HepG2 (cell line): ENCODE data around the gene CCDC178. TPM values are rescaled to one million over a fixed set of nuclear protein-coding genes. Genes with fewer than 3 reads are reported as not detected.

Source experiments
- ATAC-seq: fragments of 200-7000 bp; cut with Tn5 transposase; 3 replicates; pipeline ENCODE4 v1.9.1; 2020; ENCODE audit warnings: mild to moderate bottlenecking, moderate library complexity
- BruUV-seq: library from RNA; stranded (reverse); fragments of 400-500 nt; replicated peaks from 2 replicates; lab custom pipeline; 2021; lab: Mats Ljungman, UMichigan
- CTCF ChIA-PET: fragments of 300-600 bp; formaldehyde crosslinking; extraction: SDS; loops from one replicate; lab custom pipeline; 2021; ENCODE audit warnings: low total read pairs, inconsistent platforms, low intra/inter-chr PET ratio; lab: Yijun Ruan, JAX
- POLR2A ChIA-PET: fragments of 350-600 bp; sonication (Branson Sonifier 250); formaldehyde crosslinking; loops from one replicate; lab custom pipeline; 2020; ENCODE audit warnings: antibody characterized with exemption, inconsistent platforms; lab: Yijun Ruan, JAX
- DNase-seq: peaks from one replicate; pipeline ENCODE4 v3.0.0-alpha.2; 2015; ENCODE audit warnings: low spot score
- FAIRE-seq: peaks from 3 replicates; lab custom pipeline; 2011; peaks lifted over from hg19 to GRCh38; lab: Jason Lieb, UNC
- H2AFZ ChIP-seq: one replicate; pipeline ENCODE4 v1.6.1; 2011; ENCODE audit warnings: low read length, inconsistent platforms
- H3K27ac ChIP-seq: fragments of 300-600 bp; 3 replicates; pipeline ENCODE4 v1.8.0; 2011; ENCODE audit warnings: mixed run types, mild to moderate bottlenecking, mixed read lengths, low read length, inconsistent platforms; ENCODE audit not compliant: insufficient read depth; ENCODE audit errors: extremely low read length
- H3K27me3 ChIP-seq, 2 experiments: fragments of 200-600 bp in 1 of 2; 2 replicates in 1 of 2; 3 replicates in 1 of 2; pipeline versions ENCODE4 v1.6.0 to v1.8.0; 2011; ENCODE audit warnings: low read length in 2 of 2, mild to moderate bottlenecking in 2 of 2, moderate library complexity in 2 of 2, inconsistent platforms in 1 of 2; ENCODE audit not compliant: insufficient read depth in 2 of 2, control insufficient read depth in 1 of 2
- H3K36me3 ChIP-seq, 2 experiments: fragments of 200-600 bp in 1 of 2; replicated peaks in 1 of 2; 2 replicates in 1 of 2; 3 replicates in 1 of 2; pipeline versions ENCODE4 v1.5.1 to v1.8.0; 2011; ENCODE audit warnings: low read length in 2 of 2, inconsistent platforms in 1 of 2; ENCODE audit not compliant: insufficient read depth in 2 of 2, control insufficient read depth in 1 of 2
- H3K4me1 ChIP-seq: 2 replicates; pipeline ENCODE4 v1.5.1; 2012; ENCODE audit warnings: low read length, inconsistent platforms; ENCODE audit not compliant: insufficient read depth
- H3K4me2 ChIP-seq: 2 replicates; pipeline ENCODE4 v1.6.0; 2011; ENCODE audit warnings: low read depth, low read length, inconsistent platforms
- H3K4me3 ChIP-seq, 3 experiments: fragments of 200-600 bp in 1 of 3; sonication (generic), shearing (Covaris generic) in 1 of 3; replicated peaks in 1 of 3; 2 replicates each; pipeline ENCODE4 v1.5.1; 2011 to 2016; ENCODE audit warnings: low read length in 3 of 3, inconsistent platforms in 2 of 3, low read depth in 2 of 3, mild to moderate bottlenecking in 2 of 3, control low read depth in 1 of 3, mixed read lengths in 1 of 3; ENCODE audit not compliant: insufficient read depth in 1 of 3
- H3K79me2 ChIP-seq: one replicate; pipeline ENCODE4 v1.6.1; 2011; ENCODE audit warnings: low read length, inconsistent platforms; ENCODE audit not compliant: insufficient read depth
- H3K9ac ChIP-seq: 2 replicates; pipeline ENCODE4 v1.6.0; 2011; ENCODE audit warnings: mild to moderate bottlenecking, low read depth, low read length, inconsistent platforms; ENCODE audit not compliant: insufficient read depth
- H3K9me3 ChIP-seq: 2 replicates; pipeline ENCODE4 v1.5.1; 2012; ENCODE audit warnings: mild to moderate bottlenecking, low read length
- H4K20me1 ChIP-seq: 2 replicates; pipeline ENCODE4 v1.6.0; 2011; ENCODE audit warnings: inconsistent platforms, mild to moderate bottlenecking, low read length, moderate library complexity; ENCODE audit not compliant: insufficient read depth
- BHLHE40 ChIP-seq: IDR thresholded peaks from 2 replicates; pipeline ENCODE4 v1.6.1; 2011; ENCODE audit warnings: low read length, improper control_type of control experiment
- GRHL1 ChIP-seq: sonication (generic); formaldehyde crosslinking; conservative IDR thresholded peaks from 2 replicates; pipeline ENCODE4 v1.8.0; 2022; ENCODE audit warnings: missing genetic modification reagents
- KDM1A ChIP-seq: IDR thresholded peaks from 2 replicates; pipeline ENCODE4 v1.6.1; 2016; ENCODE audit warnings: missing compliant biosample characterization
- MXI1 ChIP-seq: IDR thresholded peaks from 3 replicates; pipeline ENCODE4 v1.6.1; 2012; ENCODE audit warnings: low read depth, low read length, inconsistent platforms, borderline replicate concordance
- NONO ChIP-seq, 2 experiments: fragments of 450-650 bp in 1 of 2; sonication (generic) in 1 of 2; formaldehyde crosslinking in 1 of 2; IDR thresholded peaks in 1 of 2; conservative IDR thresholded peaks in 1 of 2; 2 replicates each; pipeline versions ENCODE4 v1.6.1 to v1.8.0; 2017 to 2022; ENCODE audit warnings: mild to moderate bottlenecking in 1 of 2, missing genetic modification reagents in 1 of 2, moderate library complexity in 1 of 2
- NPAS2 ChIP-seq: sonication (generic); formaldehyde crosslinking; IDR thresholded peaks from 2 replicates; pipeline ENCODE4 v1.8.0; 2022; ENCODE audit warnings: mild to moderate bottlenecking, missing genetic modification reagents, borderline replicate concordance
- TEF ChIP-seq: sonication (generic); formaldehyde crosslinking; IDR thresholded peaks from 2 replicates; pipeline ENCODE4 v1.5.0; 2020; ENCODE audit warnings: missing genetic modification reagents
- YY1 ChIP-seq: IDR thresholded peaks from 2 replicates; pipeline ENCODE4 v1.6.1; 2011; ENCODE audit warnings: low read length, low read depth, moderate library complexity, mild to moderate bottlenecking; ENCODE audit not compliant: insufficient read depth, insufficient replicate concordance
- ZNF354B ChIP-seq: sonication (generic); formaldehyde crosslinking; IDR thresholded peaks from 2 replicates; pipeline ENCODE4 v1.8.0; 2022; ENCODE audit warnings: mild to moderate bottlenecking, missing genetic modification reagents
- ZNF430 ChIP-seq: sonication (generic); formaldehyde crosslinking; IDR thresholded peaks from 2 replicates; pipeline ENCODE4 v1.9.0; 2021; ENCODE audit warnings: mild to moderate bottlenecking, missing genetic modification reagents
- ZNF460 ChIP-seq: sonication (generic); formaldehyde crosslinking; IDR thresholded peaks from 2 replicates; pipeline ENCODE4 v1.5.1; 2020; ENCODE audit warnings: missing genetic modification reagents, mild to moderate bottlenecking, borderline replicate concordance
- ZNF484 ChIP-seq: sonication (generic); formaldehyde crosslinking; IDR thresholded peaks from 2 replicates; pipeline ENCODE4 v1.5.1; 2020; ENCODE audit warnings: mild to moderate bottlenecking, low read depth, missing genetic modification reagents, borderline replicate concordance
- ZNF567 ChIP-seq: sonication (generic); formaldehyde crosslinking; IDR thresholded peaks from 2 replicates; pipeline ENCODE4 v1.8.1; 2023; ENCODE audit warnings: mild to moderate bottlenecking, missing genetic modification reagents, borderline replicate concordance
- ZSCAN21 ChIP-seq: sonication (generic); formaldehyde crosslinking; IDR thresholded peaks from 2 replicates; pipeline ENCODE4 v1.8.0; 2022; ENCODE audit warnings: mild to moderate bottlenecking, missing genetic modification reagents, moderate library complexity, borderline replicate concordance
- WGBS: methylation state at CpG from one replicate; pipeline ENCODE4 v1.1.6; 2017; ENCODE audit warnings: low lambda C conversion rate; 5-methylcytosine and 5-hydroxymethylcytosine counted together
- in situ Hi-C: cut with HindIII; loops from 2 replicates; pipeline ENCODE4 v1.10.0; 2017; ENCODE audit warnings: low pct_unique_long_range_greater_than_20kb; ENCODE audit not compliant: extremely low pct_ligation_motif_present
- intact Hi-C: fragments of 100-400 bp; cut with micrococcal nuclease; formaldehyde crosslinking; loops from one replicate; pipeline ENCODE4 v1.10.0; 2022; ENCODE audit not compliant: unreplicated experiment
- polyA plus RNA-seq, 8 experiments: library from polyadenylated mRNA; depleted of rRNA in 3 of 8; stranded (reverse) in 7 of 8; unstranded in 1 of 8; fragments of >200 nt; fragmentation: Illumina TruSeq in 4 of 8; extraction: Trizol in 4 of 8; gene quantifications; 2 replicates each; pipeline versions ENCODE4 v1.2.1 to v1.2.3, GENCODE V29; 2011 to 2016; ENCODE audit warnings: low read depth in 4 of 8, missing spikeins in 1 of 8, mixed read lengths in 1 of 8; ENCODE audit not compliant: insufficient read depth in 1 of 8
- total RNA-seq, 5 experiments: library from RNA; depleted of rRNA; stranded (reverse); fragments of >200 nt; fragmentation: Illumina TruSeq; extraction: Trizol; gene quantifications; 2 replicates each; pipeline ENCODE4 v1.2.3, GENCODE V29; 2016; ENCODE audit warnings: low read depth in 1 of 5

Gene CCDC178
- total and polyA plus RNA-seq, 2 of the 13 experiments (the other 11 are each of a cell fraction or from before 2014, with no cell fraction given), result not detected

GRCh38 chr18:32891130-32891529, 549.4 kb downstream of the CCDC178 start:
- FAIRE-seq, result no peak
- H3K4me3 ChIP-seq, result no peak overlapping the region
- no peak overlapping the region for H3K9ac ChIP-seq
- H2AFZ ChIP-seq, result no peak overlapping the region
- H3K9me3 ChIP-seq, result no peaks in the 10 kb centered on the region
- H4K20me1 ChIP-seq, result no peaks in the 10 kb centered on the region
- ChIA-PET CTCF (no interaction called here), POLR2A (no interaction called here)
- no peak for ATAC-seq
- TF ChIP-seq NONO (IDR thresholded peaks at IDR 0.05) (no peak), NONO (CRISPR knock-in tag; conservative IDR thresholded peaks at IDR 0.05) (no peak), MXI1 (no peak), NPAS2 (no peak), ZSCAN21 (CRISPR knock-in tag) (no peak), ZNF484 (CRISPR knock-in tag) (no peak), GRHL1 (CRISPR knock-in tag) (no peak), YY1 (no peak), ZNF430 (CRISPR knock-in tag) (no peak), ZNF460 (no peak), KDM1A (CRISPR knock-in tag) (no peak), TEF (no peak), ZNF354B (no peak), BHLHE40 (no peak), ZNF567 (CRISPR knock-in tag) (no peak)
- no peak for DNase-seq
- no peak overlapping the region for H3K27ac ChIP-seq
- intact Hi-C loops, result loop anchor here (5.0 kb wide), 1 partner anchor 124 kb away; no protein-coding TSS in a partner anchor
- no TSS peak for BruUV-seq
- H3K4me1 ChIP-seq, result peaks cover 29% of the 10 kb centered on the region
- in situ Hi-C loops, result no loop called here
- WGBS, result 55% methylated on average over 2 of the region's 2 CpGs
- H3K36me3 ChIP-seq, result no peaks in the 10 kb centered on the region
- H3K79me2 ChIP-seq, result no peaks in the 10 kb centered on the region
- H3K4me2 ChIP-seq, result no peak overlapping the region
- H3K27me3 ChIP-seq, result no peaks in the 10 kb centered on the region
